Measurements from ENCODE around the gene PAK5.

Gene PAK5

DNA sequence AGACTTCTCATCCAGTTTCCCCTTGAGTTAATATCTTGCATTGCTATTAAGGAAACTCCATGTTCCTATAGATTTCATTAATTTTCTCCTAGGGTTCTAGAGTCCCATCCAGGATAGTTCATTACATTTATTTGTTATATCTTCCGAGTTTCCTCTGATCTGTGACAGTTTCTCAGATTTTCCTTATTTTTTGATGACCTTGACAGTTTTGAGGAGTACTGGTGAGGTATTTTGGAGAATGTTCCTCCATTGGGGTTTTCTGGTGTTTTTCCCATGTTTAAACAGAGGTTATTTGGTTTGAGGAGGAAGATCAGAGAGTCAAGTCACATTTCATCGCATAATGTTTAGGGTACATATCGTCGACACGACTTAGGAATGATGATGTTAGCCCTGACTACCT, 256.7 kb downstream of the PAK5 start:
- Histone ChIP-seq H3K9me3 (ENCODE audit: control insufficient read depth, low read length) (no peaks in the 10 kb centered on the region), H3K4me3 (ENCODE audit: low read depth, low read length) (no peak overlapping the region), H3K36me3 (ENCODE audit: control insufficient read depth, insufficient read depth, low read length) (no peaks in the 10 kb centered on the region), H3K27me3 (ENCODE audit: control insufficient read depth, insufficient read depth, low read length) (no peaks in the 10 kb centered on the region), H3K27ac (no peak overlapping the region), H3K4me2 (ENCODE audit: low read length) (no peak overlapping the region), H3K79me2 (no peaks in the 10 kb centered on the region), H3K4me1 (no peaks in the 10 kb centered on the region), H2AFZ (no peak overlapping the region), H3K9ac (no peak overlapping the region)
- TF ChIP-seq, protein P1, sequence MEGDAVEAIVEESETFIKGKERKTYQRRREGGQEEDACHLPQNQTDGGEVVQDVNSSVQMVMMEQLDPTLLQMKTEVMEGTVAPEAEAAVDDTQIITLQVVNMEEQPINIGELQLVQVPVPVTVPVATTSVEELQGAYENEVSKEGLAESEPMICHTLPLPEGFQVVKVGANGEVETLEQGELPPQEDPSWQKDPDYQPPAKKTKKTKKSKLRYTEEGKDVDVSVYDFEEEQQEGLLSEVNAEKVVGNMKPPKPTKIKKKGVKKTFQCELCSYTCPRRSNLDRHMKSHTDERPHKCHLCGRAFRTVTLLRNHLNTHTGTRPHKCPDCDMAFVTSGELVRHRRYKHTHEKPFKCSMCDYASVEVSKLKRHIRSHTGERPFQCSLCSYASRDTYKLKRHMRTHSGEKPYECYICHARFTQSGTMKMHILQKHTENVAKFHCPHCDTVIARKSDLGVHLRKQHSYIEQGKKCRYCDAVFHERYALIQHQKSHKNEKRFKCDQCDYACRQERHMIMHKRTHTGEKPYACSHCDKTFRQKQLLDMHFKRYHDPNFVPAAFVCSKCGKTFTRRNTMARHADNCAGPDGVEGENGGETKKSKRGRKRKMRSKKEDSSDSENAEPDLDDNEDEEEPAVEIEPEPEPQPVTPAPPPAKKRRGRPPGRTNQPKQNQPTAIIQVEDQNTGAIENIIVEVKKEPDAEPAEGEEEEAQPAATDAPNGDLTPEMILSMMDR (IDR thresholded peaks at IDR 0.05) = no peak

DNA sequence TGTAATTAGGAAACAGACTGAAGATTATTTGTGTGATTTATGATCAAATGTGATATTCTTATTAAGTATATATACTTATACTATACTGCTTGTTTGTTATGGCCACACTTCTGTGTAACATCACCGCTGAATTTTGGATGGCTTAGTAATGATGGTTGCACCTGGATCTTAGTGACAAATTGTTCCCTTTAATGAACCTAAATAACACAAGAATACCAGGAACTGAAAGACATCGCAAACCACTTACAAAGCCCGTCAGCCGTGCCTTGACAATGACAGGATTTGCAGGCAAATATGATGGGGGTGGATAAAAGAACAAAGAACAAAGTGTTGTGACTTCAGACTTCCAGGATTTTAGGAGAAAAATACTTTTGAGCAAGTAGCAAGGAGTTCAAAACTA, 257.4 kb downstream of the PAK5 start:
- Histone ChIP-seq H3K4me3 (ENCODE audit: low read depth, low read length) (no peak overlapping the region), H3K79me2 (no peaks in the 10 kb centered on the region), H3K9me3 (ENCODE audit: control insufficient read depth, low read length) (no peaks in the 10 kb centered on the region), H3K9ac (no peak overlapping the region), H3K36me3 (ENCODE audit: control insufficient read depth, insufficient read depth, low read length) (no peaks in the 10 kb centered on the region), H2AFZ (no peak overlapping the region), H3K4me1 (no peaks in the 10 kb centered on the region), H3K27me3 (ENCODE audit: control insufficient read depth, insufficient read depth, low read length) (no peaks in the 10 kb centered on the region), H3K4me2 (ENCODE audit: low read length) (no peak overlapping the region), H3K27ac (no peak overlapping the region)
- TF ChIP-seq, protein P1 (IDR thresholded peaks at IDR 0.05) = no peak

GRCh38 chr20:9578594-9578993, 260.3 kb downstream of the PAK5 start:
- H3K79me2 ChIP-seq = no peaks in the 10 kb centered on the region
- H3K27ac ChIP-seq = no peak overlapping the region
- no peak overlapping the region for H2AFZ ChIP-seq
- no peaks in the 10 kb centered on the region for H3K9me3 ChIP-seq (ENCODE audit: control insufficient read depth, low read length)
- no peak overlapping the region for H3K9ac ChIP-seq
- no peak overlapping the region for H3K4me3 ChIP-seq (ENCODE audit: low read depth, low read length)
- no peaks in the 10 kb centered on the region for H3K36me3 ChIP-seq (ENCODE audit: control insufficient read depth, insufficient read depth, low read length)
- TF ChIP-seq, protein P1 (IDR thresholded peaks at IDR 0.05) = no peak
- H3K27me3 ChIP-seq (ENCODE audit: control insufficient read depth, insufficient read depth, low read length) = no peaks in the 10 kb centered on the region
- H3K4me1 ChIP-seq = no peaks in the 10 kb centered on the region
- no peak overlapping the region for H3K4me2 ChIP-seq (ENCODE audit: low read length)

DNA sequence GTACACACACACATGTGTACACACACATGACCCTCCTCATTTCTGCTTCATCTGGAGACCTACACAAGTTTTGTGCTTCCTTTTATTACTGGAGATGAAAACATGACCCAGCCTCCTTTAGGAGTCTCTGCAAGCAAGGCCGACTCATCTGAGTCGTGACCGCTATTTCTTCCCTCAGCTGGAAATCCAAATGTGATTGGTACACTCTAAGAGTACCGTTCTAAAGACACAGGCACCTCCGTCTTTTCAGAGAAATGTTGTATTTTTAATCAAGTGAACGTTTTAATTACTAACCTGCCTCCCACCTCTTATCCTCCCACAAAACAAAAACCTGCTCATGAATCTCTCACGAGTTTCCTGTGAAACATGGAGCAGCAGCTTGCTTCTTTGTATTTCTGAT, 261.5 kb downstream of the PAK5 start:
- no peak overlapping the region for H3K9ac ChIP-seq

DNA sequence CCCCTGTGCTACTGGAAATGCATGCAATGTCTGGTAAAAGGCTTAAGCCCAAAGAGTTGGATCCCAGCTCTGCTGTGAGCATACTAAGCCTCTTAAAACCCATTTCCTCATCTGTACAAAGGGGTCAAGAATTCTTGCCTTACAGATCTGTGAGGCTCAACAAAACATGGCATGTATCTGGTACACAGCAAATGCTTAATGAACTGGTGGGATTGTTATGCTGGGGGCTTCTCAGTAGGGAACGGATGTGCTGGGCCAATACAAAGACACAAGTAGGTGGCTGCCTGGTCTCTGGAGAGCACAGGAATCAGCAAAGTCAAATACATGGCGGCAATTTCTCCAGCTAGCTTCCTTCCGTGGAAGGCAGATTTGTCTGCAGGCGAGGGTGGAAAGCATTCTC, 262.2 kb downstream of the PAK5 start:
- Histone ChIP-seq H3K4me3 (ENCODE audit: low read depth, low read length) (no peak overlapping the region), H3K79me2 (no peaks in the 10 kb centered on the region), H3K27me3 (ENCODE audit: control insufficient read depth, insufficient read depth, low read length) (no peaks in the 10 kb centered on the region), H3K9ac (no peak overlapping the region), H3K4me1 (no peaks in the 10 kb centered on the region), H3K27ac (no peak overlapping the region), H2AFZ (no peak overlapping the region), H3K36me3 (ENCODE audit: control insufficient read depth, insufficient read depth, low read length) (no peaks in the 10 kb centered on the region), H3K9me3 (ENCODE audit: control insufficient read depth, low read length) (no peaks in the 10 kb centered on the region), H3K4me2 (ENCODE audit: low read length) (no peak overlapping the region)
- TF ChIP-seq, protein P1 (IDR thresholded peaks at IDR 0.05) = no peak

More for the DNA sequence above, 261.5 kb downstream of the PAK5 start:
- H3K4me1 ChIP-seq = no peaks in the 10 kb centered on the region
- H3K27me3 ChIP-seq (ENCODE audit: control insufficient read depth, insufficient read depth, low read length) = no peaks in the 10 kb centered on the region
- H3K27ac ChIP-seq = no peak overlapping the region
- H3K36me3 ChIP-seq (ENCODE audit: control insufficient read depth, insufficient read depth, low read length) = no peaks in the 10 kb centered on the region
- no peaks in the 10 kb centered on the region for H3K9me3 ChIP-seq (ENCODE audit: control insufficient read depth, low read length)
- no peaks in the 10 kb centered on the region for H3K79me2 ChIP-seq
- TF ChIP-seq, protein P1 (IDR thresholded peaks at IDR 0.05) = no peak
- no peak overlapping the region for H2AFZ ChIP-seq
- no peak overlapping the region for H3K4me3 ChIP-seq (ENCODE audit: low read depth, low read length)
- no peak overlapping the region for H3K4me2 ChIP-seq (ENCODE audit: low read length)
